Left lung (tissue), 10 donors: ENCODE results near the gene MARCO. TPM values are rescaled to one million over a fixed set of nuclear protein-coding genes. Genes with fewer than 3 reads are reported as not detected.

Experiments
- ATAC-seq: fragments of 200-7000 bp; cut with Tn5 transposase; one replicate; pipeline ENCODE4 v1.9.1; 2020; ENCODE audit warnings: moderate library complexity
- DNase-seq, 4 donors: peaks; one replicate each; pipeline ENCODE4 v3.0.0-alpha.2; 2013 to 2020
- H3K27ac ChIP-seq, 2 donors: fragments of 200-600 bp; sonication (generic) in 1 of 2; one replicate each; pipeline versions ENCODE4 v1.5.0 to v1.8.0; 2020 to 2021
- H3K27me3 ChIP-seq, 2 donors: fragments of 200-600 bp; sonication (generic) in 1 of 2; one replicate each; pipeline versions ENCODE4 v1.5.0 to v1.8.0; 2020 to 2021
- H3K36me3 ChIP-seq, 2 donors: fragments of 200-600 bp; sonication (generic) in 1 of 2; one replicate each; pipeline versions ENCODE4 v1.5.0 to v1.8.0; 2020 to 2021
- H3K4me1 ChIP-seq, 2 donors: fragments of 200-600 bp; one replicate each; pipeline ENCODE4 v1.8.0; 2021
- H3K4me3 ChIP-seq, 2 donors: fragments of 200-600 bp; sonication (generic) in 1 of 2; one replicate each; pipeline versions ENCODE4 v1.5.0 to v1.8.0; 2020 to 2021; ENCODE audit warnings: mild to moderate bottlenecking in 1 of 2
- H3K9me3 ChIP-seq, 2 donors: fragments of 200-600 bp; sonication (generic) in 1 of 2; one replicate each; pipeline versions ENCODE4 v1.5.0 to v1.8.0; 2020 to 2021
- CTCF ChIP-seq, 2 donors: fragments of 200-600 bp; sonication (generic) in 1 of 2; IDR thresholded peaks; one replicate each; pipeline versions ENCODE4 v1.5.0 to v1.8.0; 2021; ENCODE audit warnings: antibody characterized with exemption in 2 of 2
- intact Hi-C, 2 donors: fragments of 100-400 bp; cut with DNase I; formaldehyde crosslinking; loops; one replicate each; pipeline versions ENCODE4 v1.11.2 to v1.14.2; 2022
- polyA plus RNA-seq, 6 donors: library from polyadenylated mRNA; unstranded; fragments of 120-200 nt; gene quantifications; one replicate each; pipeline ENCODE4 v1.2.1, GENCODE V29; 2013; ENCODE audit not compliant: insufficient read length in 6 of 6
- total RNA-seq, 2 donors: library from RNA; stranded (reverse); fragmentation: NEBNext Ultra II Directional; extraction: Animal tissue kit (Norgen Biotek cat#: 25700); gene quantifications; one replicate each; pipeline ENCODE4 v1.2.1, GENCODE V29; 2021
- donor health status: DM: no; HTN: yes; CAD: no.
- donor health status: DM: no; HTN: no; CAD: no.

The MARCO gene
- total and polyA plus RNA-seq, 8 donors = 0.10 to 425 (median 0.35) TPM; not detected in 1

DNA sequence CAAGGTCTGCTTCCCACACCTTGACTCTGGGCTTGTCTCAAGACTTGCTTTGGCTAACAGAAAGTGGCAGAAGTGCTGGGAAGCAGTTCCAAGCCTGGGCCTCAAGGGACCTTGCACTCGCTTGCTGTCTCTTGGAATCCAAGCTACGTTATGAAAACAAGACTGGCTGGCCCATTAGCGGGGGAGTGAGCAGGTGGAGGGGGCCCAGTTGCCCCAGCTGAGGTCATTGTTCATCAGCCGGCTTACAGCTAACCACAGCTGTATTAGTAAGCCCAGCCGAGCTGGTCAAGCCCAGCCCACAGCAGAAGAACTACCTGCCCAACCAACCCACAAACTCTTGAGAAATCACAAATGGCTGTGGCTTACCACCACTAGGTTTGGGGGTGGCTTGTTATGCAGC is 63.1 kb downstream of the MARCO start:
- no peaks in the 10 kb centered on the region for H3K4me1 ChIP-seq
- H3K9me3 ChIP-seq = peaks cover 0 to 16% of the 10 kb centered on the region in 2 donors
- no peaks in the 10 kb centered on the region for H3K36me3 ChIP-seq
- intact Hi-C loops = no loop called here
- no peak for ATAC-seq
- no peak for TF ChIP-seq CTCF (IDR thresholded peaks at IDR 0.05)
- no peak overlapping the region for H3K27ac ChIP-seq
- DNase-seq = peak in 1 of 4 donors; percentile 24
- H3K27me3 ChIP-seq = peaks cover 0 to 15% of the 10 kb centered on the region in 2 donors
- no peak overlapping the region for H3K4me3 ChIP-seq

- H3K27ac ChIP-seq = no peak overlapping the region
- no peak for ATAC-seq
- H3K9me3 ChIP-seq = peaks cover 0 to 16% of the 10 kb centered on the region in 2 donors
- H3K36me3 ChIP-seq = no peaks in the 10 kb centered on the region
- H3K27me3 ChIP-seq = peaks cover 0 to 20% of the 10 kb centered on the region in 2 donors
- no peak for TF ChIP-seq CTCF (IDR thresholded peaks at IDR 0.05)
- H3K4me1 ChIP-seq = no peaks in the 10 kb centered on the region
- peak in 1 of 4 donors; percentile 33 for DNase-seq
- no peak overlapping the region for H3K4me3 ChIP-seq
- intact Hi-C loops = no loop called here
Observed at GRCh38 chr2:119005555-119005954, 63.6 kb downstream of the MARCO start.

DNA sequence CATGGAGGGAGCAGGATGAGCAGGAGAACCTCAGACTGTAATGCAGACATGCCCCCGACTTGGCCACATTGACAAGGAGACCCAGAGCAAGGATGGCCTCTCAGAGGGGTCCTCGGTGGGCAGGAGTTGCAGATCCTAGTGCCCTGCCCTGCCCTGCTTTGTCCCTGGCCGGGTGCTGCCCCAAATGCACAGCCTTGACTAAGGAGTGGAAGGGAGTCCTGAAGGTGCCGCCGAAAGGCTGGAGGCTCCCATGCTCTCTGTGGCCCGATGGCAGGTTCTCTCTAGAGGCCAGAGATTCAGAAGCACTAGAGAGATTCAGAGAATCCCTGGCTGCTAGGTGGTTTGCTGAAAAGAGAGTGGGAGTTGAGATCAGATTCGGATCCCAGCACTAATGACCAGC is 64.4 kb downstream of the MARCO start:
- Histone ChIP-seq H3K9me3 (peaks cover 0 to 16% of the 10 kb centered on the region in 2 donors), H3K4me1 (peaks cover 0 to 2% of the 10 kb centered on the region in 2 donors), H3K36me3 (no peaks in the 10 kb centered on the region), H3K4me3 (no peak overlapping the region), H3K27ac (no peak overlapping the region), H3K27me3 (peaks cover 0 to 29% of the 10 kb centered on the region in 2 donors)
- no peak for TF ChIP-seq CTCF (IDR thresholded peaks at IDR 0.05)
- DNase-seq (peak in 1 of 4 donors; percentile 13), ATAC-seq (no peak)
- intact Hi-C loops = no loop called here

GRCh38 chr2:119008108-119008507 is 66.1 kb downstream of the MARCO start:
- ATAC-seq (no peak), DNase-seq (peak in 1 of 4 donors; percentile 13)
- Histone ChIP-seq H3K27me3 (peaks cover 0 to 46% of the 10 kb centered on the region in 2 donors), H3K36me3 (no peaks in the 10 kb centered on the region), H3K4me1 (peaks cover 0 to 7% of the 10 kb centered on the region in 2 donors), H3K9me3 (peaks cover 0 to 13% of the 10 kb centered on the region in 2 donors), H3K4me3 (no peak overlapping the region), H3K27ac (no peak overlapping the region)
- intact Hi-C loops = no loop called here
- no peak for TF ChIP-seq CTCF (IDR thresholded peaks at IDR 0.05)

DNA sequence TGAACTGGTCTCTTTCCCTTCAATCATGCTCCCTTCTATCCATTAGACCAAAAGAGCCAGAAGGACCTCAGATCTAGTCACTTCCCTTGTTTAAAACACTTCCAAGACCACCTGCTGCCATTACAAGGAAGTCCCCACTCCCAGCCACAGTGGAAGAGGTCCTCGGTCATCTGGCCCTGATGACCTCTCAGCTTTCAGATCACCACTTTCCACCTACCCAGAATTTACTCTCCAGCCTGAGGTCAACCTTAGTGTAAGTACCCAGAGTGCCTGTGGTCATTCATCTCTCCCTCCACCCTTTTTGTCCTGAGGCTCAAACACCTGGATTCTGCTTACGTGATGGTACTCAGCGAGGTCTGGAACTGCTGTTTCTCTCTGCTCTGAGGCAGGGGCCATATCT is 67.1 kb downstream of the MARCO start:
- ATAC-seq = no peak
- intact Hi-C loops = no loop called here
- Histone ChIP-seq H3K27ac (no peak overlapping the region), H3K36me3 (no peaks in the 10 kb centered on the region), H3K27me3 (peaks cover 0 to 46% of the 10 kb centered on the region in 2 donors), H3K4me1 (peaks cover 0 to 7% of the 10 kb centered on the region in 2 donors), H3K9me3 (peaks cover 0 to 9% of the 10 kb centered on the region in 2 donors), H3K4me3 (no peak overlapping the region)
- DNase-seq = no peak
- no peak for TF ChIP-seq CTCF (IDR thresholded peaks at IDR 0.05)
